ENCODE results near the gene C9orf50.

C9orf50 gene

DNA sequence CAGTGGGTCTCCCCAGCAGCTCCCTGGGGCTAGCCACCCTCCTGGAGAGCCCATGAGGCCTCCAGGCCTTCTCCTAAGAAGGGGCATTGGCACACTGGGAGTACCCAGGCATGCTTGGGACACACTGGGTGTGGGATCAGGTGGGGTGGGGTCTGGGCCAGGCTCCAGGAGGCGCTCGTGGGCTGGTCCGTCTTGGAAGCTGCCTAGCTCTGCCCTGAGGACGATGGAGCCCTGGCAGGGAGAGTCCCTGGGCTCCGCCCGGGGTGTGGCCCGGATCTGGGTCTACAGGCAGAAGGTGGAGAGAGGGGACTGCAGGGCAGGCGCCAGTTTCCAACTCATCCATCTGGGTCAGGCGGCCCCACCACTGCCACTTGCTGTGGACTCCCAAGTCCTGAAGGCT is 46.9 kb upstream of the C9orf50 start:
- H4K20me1 ChIP-seq (ENCODE audit: low read depth, low read length): no peaks in the 10 kb centered on the region
- H3K9ac ChIP-seq (ENCODE audit: low read length): no peak overlapping the region
- no peaks in the 10 kb centered on the region for H3F3A ChIP-seq (ENCODE audit: insufficient read depth)
- no peaks in the 10 kb centered on the region for H3K27me3 ChIP-seq (ENCODE audit: low read length)
- no peak for TF ChIP-seq EZH2phosphoT487 (conservative IDR thresholded peaks at IDR 0.05; ENCODE audit: low read length)
- TF ChIP-seq, protein P1, sequence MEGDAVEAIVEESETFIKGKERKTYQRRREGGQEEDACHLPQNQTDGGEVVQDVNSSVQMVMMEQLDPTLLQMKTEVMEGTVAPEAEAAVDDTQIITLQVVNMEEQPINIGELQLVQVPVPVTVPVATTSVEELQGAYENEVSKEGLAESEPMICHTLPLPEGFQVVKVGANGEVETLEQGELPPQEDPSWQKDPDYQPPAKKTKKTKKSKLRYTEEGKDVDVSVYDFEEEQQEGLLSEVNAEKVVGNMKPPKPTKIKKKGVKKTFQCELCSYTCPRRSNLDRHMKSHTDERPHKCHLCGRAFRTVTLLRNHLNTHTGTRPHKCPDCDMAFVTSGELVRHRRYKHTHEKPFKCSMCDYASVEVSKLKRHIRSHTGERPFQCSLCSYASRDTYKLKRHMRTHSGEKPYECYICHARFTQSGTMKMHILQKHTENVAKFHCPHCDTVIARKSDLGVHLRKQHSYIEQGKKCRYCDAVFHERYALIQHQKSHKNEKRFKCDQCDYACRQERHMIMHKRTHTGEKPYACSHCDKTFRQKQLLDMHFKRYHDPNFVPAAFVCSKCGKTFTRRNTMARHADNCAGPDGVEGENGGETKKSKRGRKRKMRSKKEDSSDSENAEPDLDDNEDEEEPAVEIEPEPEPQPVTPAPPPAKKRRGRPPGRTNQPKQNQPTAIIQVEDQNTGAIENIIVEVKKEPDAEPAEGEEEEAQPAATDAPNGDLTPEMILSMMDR (IDR thresholded peaks at IDR 0.05; ENCODE audit: insufficient read depth, low read length, poor library complexity, severe bottlenecking): no peak
- no peaks in the 10 kb centered on the region for H3K36me3 ChIP-seq (ENCODE audit: low read length)
- H2AFZ ChIP-seq (ENCODE audit: low read depth, low read length, severe bottlenecking): no peak overlapping the region
- no peaks in the 10 kb centered on the region for H3K9me3 ChIP-seq (ENCODE audit: insufficient read depth, low read length)
- no peak overlapping the region for H3K27ac ChIP-seq (ENCODE audit: low read depth, low read length)
- H3K9me2 ChIP-seq (replicated peaks; ENCODE audit: insufficient read depth, low read length): no peaks in the 10 kb centered on the region
- H3K79me2 ChIP-seq (ENCODE audit: insufficient read depth, low read length): no peaks in the 10 kb centered on the region
- H3K4me2 ChIP-seq (ENCODE audit: low read depth, low read length, poor library complexity, severe bottlenecking): no peak overlapping the region
- no peak overlapping the region for H3K4me3 ChIP-seq (ENCODE audit: insufficient read depth, low read length, poor library complexity, severe bottlenecking)

DNA sequence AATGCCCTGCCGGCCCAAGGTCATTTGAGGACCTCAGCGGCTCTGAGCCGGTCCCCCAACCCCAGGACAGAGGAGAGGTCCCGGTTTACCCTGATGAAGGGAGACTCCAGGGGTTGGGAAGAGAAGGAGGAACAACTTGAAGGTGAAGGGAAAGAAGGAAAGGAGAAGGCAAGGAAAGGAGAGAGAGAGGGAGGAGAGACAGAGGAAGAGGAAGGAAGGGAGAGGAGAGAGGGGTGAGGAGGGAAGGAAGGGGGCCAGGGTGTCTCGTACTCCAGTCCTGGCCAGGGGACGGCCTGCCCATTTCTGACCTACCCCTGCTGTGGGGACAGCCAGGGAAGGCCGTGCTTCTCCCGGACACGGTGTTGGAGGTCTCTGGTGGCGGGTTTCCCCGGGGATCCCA is 46.5 kb upstream of the C9orf50 start:
- no peak overlapping the region for H3K9ac ChIP-seq (ENCODE audit: low read length)
- no peak overlapping the region for H2AFZ ChIP-seq (ENCODE audit: low read depth, low read length, severe bottlenecking)
- no peak overlapping the region for H3K4me2 ChIP-seq (ENCODE audit: low read depth, low read length, poor library complexity, severe bottlenecking)
- H3K9me3 ChIP-seq (ENCODE audit: insufficient read depth, low read length): no peaks in the 10 kb centered on the region
- no peaks in the 10 kb centered on the region for H4K20me1 ChIP-seq (ENCODE audit: low read depth, low read length)
- H3K27me3 ChIP-seq (ENCODE audit: low read length): no peaks in the 10 kb centered on the region
- H3K9me2 ChIP-seq (replicated peaks; ENCODE audit: insufficient read depth, low read length): no peaks in the 10 kb centered on the region
- H3K27ac ChIP-seq (ENCODE audit: low read depth, low read length): no peak overlapping the region
- H3K79me2 ChIP-seq (ENCODE audit: insufficient read depth, low read length): no peaks in the 10 kb centered on the region
- TF ChIP-seq EZH2phosphoT487 (conservative IDR thresholded peaks at IDR 0.05; ENCODE audit: low read length): no peak
- TF ChIP-seq, protein P1 (IDR thresholded peaks at IDR 0.05; ENCODE audit: insufficient read depth, low read length, poor library complexity, severe bottlenecking): no peak
- no peak overlapping the region for H3K4me3 ChIP-seq (ENCODE audit: insufficient read depth, low read length, poor library complexity, severe bottlenecking)
- no peaks in the 10 kb centered on the region for H3F3A ChIP-seq (ENCODE audit: insufficient read depth)
- no peaks in the 10 kb centered on the region for H3K36me3 ChIP-seq (ENCODE audit: low read length)

DNA sequence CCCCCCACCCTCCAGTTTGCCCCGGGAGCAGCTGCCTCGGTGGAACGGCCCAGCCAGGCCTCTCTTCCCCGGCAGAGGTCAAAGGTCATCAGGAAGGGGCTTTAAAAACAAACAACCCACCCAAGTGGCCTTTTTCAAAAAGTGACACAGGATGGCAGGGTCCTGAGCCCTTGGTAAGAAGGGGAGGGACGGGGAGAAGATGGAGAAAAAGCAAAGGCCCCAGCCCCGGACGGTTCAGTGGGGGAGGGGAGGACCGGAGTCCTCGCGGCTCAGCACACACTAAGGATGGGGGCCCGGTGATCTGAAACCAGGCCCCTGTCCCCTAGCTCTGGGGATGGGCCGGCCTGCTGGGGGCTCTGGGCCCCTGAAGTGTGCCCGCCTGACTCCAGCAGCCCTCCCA is 45.7 kb upstream of the C9orf50 start:
- no peaks in the 10 kb centered on the region for H4K20me1 ChIP-seq (ENCODE audit: low read depth, low read length)
- H3K9me3 ChIP-seq (ENCODE audit: insufficient read depth, low read length): no peaks in the 10 kb centered on the region
- no peaks in the 10 kb centered on the region for H3K79me2 ChIP-seq (ENCODE audit: insufficient read depth, low read length)
- H3F3A ChIP-seq (ENCODE audit: insufficient read depth): no peaks in the 10 kb centered on the region
- H3K36me3 ChIP-seq (ENCODE audit: low read length): no peaks in the 10 kb centered on the region
- no peaks in the 10 kb centered on the region for H3K9me2 ChIP-seq (replicated peaks; ENCODE audit: insufficient read depth, low read length)
- no peak for TF ChIP-seq EZH2phosphoT487 (conservative IDR thresholded peaks at IDR 0.05; ENCODE audit: low read length)
- TF ChIP-seq, protein P1 (IDR thresholded peaks at IDR 0.05; ENCODE audit: insufficient read depth, low read length, poor library complexity, severe bottlenecking): no peak
- no peak overlapping the region for H3K9ac ChIP-seq (ENCODE audit: low read length)
- no peak overlapping the region for H2AFZ ChIP-seq (ENCODE audit: low read depth, low read length, severe bottlenecking)
- no peak overlapping the region for H3K4me3 ChIP-seq (ENCODE audit: insufficient read depth, low read length, poor library complexity, severe bottlenecking)
- no peaks in the 10 kb centered on the region for H3K27me3 ChIP-seq (ENCODE audit: low read length)
- no peak overlapping the region for H3K4me2 ChIP-seq (ENCODE audit: low read depth, low read length, poor library complexity, severe bottlenecking)
- H3K27ac ChIP-seq (ENCODE audit: low read depth, low read length): no peak overlapping the region

Measured in SU-DHL-6 (cell line).